Activated CD8-positive, alpha-beta memory T cell treated with anti-CD3 and anti-CD28 coated beads, Interleukin-2, amount 50 U/mL, for 24 hours (primary cell): ENCODE data around the gene TEX22.

ENCODE experiments used
- DNase-seq: peaks from one replicate; pipeline ENCODE4 v3.0.0-alpha.2; 2020; ENCODE audit errors: extremely low read depth

TEX22 gene

DNA sequence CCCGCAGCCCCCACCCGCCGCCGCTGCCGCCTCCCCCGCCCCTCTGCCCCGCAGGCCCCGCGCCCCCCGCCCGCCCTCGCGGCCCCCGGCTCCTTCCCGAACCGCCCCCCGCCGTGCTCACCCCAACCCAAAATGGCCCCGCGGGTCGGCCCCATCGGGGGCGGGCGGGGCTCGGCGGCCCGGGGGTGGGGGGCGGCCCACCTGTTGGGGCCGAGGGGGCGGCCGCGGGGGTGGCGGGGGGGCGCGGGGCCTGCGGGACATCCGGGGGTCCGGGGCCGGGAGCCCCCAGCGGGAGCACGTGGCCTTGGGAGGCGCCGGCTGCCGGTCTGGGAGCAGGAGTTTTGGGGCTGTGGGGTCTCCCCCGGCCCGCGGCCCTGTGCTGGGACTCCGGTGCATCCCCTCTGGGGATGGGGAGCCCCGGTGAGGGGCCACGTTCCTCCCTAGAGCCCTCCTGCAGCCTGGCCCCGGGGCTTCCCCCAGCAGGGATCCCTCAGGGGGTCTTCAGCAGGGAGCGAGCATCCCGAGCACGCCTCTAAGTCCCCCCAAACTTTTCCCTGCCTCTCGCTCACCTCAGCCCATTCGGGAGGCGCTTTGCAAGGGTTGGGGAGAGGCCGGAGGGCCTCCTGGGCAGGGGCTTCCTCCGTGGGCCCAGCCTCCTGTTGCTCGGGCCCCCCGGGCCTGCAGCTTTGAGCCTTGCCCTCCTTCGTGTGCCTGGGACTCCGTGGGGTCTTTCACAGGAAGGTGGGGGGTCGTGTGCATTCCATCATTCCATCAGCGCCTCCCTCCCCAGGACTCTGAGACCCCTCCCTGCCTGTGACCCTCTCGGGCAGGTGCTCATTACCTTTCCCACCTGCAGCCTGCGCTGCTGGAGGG lies 22.0 kb downstream of the TEX22 start:
- DNase-seq: no peak

GRCh38 chr14:105420974-105421674 lies 22.8 kb downstream of the TEX22 start:
- DNase-seq: no peak

- DNase-seq: no peak
Observed at GRCh38 chr14:105421723-105422615, 23.6 kb downstream of the TEX22 start.

- no peak for DNase-seq
Observed at GRCh38 chr14:105422695-105423487, 24.6 kb downstream of the TEX22 start.

GRCh38 chr14:105423488-105424195 lies 25.3 kb downstream of the TEX22 start:
- DNase-seq: no peak

- DNase-seq: no peak
Observed at GRCh38 chr14:105424861-105425260, 26.5 kb downstream of the TEX22 start.

DNA sequence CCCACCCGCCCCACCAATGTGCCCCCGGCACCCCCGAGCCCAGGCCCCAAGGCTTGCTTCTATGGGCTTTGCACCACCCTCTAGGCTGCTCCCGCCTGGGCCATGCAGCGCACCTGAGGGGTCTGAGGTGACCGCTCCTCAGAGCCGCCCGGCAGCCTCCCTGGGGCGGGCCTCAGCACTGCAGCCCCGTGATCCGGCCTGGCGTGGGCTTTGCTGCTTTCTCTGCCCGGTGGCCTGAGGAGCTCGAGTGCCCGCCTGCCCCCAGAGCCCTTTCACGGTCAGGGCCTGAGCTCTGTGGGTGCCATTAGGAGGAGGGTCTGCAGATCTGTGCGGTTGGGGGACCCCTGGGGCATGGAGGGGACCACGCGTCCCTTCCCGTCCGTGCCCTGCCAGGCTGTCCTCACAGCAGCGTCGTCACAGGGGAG lies 27.5 kb downstream of the TEX22 start:
- no peak for DNase-seq

GRCh38 chr14:105426416-105427130 lies 28.2 kb downstream of the TEX22 start:
- DNase-seq: no peak

GRCh38 chr14:105427412-105427811 lies 29.1 kb downstream of the TEX22 start:
- no peak for DNase-seq

GRCh38 chr14:105427936-105428485 lies 29.7 kb downstream of the TEX22 start:
- DNase-seq: no peak

GRCh38 chr14:105430042-105430441 lies 31.7 kb downstream of the TEX22 start:
- DNase-seq: no peak

DNA sequence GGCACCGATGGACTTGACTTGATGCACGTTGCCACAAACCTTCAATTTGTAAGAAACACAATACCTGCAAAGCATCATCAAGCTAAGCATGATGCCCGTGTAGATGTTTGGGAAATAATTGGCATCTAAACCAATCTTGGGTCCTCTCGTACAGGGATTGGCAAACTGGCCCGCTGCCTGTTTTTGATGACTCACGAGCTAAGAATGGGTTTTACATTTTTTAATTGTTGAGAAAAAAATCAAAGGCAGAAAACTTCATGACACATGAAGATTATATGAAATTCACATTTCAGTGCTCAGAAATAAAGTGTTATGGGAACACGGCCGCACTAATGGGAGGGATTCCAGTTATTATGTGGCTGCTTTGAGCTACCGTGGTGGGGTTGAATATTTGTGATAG lies 32.2 kb downstream of the TEX22 start:
- DNase-seq: no peak

DNA sequence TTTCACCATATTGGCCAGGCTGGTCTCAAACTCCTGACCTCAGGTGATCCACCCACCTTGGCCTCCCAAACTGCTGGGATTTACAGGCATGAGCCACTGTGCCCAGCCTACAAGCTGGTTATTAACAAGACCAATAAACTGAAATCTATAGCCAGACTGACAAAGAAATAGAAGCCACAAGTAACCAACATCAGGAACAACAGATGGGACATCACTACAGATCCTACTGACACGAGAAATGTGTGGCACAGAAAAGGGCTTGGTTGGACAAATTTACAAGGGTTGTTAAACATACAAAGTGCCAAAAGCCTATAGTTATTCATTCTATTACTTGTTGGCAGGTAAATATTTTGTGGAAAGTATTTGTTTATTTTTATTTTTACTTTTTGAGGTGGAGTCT lies 32.9 kb downstream of the TEX22 start:
- no peak for DNase-seq

DNA sequence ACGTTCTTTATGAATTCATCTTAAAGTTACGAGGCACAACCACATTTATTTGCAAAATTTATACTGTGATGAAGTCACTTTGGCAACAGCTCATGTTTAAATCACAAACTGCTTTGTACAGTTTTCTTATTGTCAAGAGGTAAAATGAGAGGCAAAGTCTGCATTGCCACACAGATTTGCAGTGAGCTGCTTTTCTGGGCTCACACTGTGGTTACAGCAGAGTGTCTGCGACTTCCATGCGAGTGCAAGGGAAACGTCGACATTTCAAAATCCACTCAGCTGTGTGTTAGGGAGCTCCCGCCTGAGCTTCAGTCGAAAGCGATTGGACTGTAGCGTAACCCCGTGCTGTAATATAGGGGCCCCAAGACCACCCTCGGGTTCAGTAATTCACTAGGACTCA lies 34.3 kb downstream of the TEX22 start:
- DNase-seq: no peak

DNA sequence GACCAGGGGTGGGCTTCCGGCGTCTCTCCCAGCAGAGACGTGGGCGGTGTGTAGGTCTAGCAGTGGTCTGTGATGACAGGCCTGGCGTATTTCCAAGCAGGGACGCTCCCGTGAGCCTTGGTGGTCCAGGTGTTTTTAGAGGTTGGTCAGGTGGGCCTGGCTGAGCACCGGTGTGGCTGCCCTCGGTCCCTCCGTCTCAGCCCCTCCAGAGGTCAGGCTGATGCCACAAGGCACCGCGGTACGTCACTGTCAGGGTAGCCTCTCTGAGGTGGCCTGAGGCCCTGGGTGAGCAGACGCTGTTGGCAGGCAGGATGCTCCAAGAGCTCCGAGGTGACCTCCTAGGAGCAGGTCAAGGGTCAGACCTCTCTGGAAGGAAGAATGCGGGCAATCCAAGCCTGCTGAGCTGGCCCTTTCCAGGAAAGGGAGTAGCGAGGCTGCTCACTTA lies 34.8 kb downstream of the TEX22 start:
- no peak for DNase-seq

GRCh38 chr14:105436402-105436801 lies 38.1 kb downstream of the TEX22 start:
- no peak for DNase-seq

DNA sequence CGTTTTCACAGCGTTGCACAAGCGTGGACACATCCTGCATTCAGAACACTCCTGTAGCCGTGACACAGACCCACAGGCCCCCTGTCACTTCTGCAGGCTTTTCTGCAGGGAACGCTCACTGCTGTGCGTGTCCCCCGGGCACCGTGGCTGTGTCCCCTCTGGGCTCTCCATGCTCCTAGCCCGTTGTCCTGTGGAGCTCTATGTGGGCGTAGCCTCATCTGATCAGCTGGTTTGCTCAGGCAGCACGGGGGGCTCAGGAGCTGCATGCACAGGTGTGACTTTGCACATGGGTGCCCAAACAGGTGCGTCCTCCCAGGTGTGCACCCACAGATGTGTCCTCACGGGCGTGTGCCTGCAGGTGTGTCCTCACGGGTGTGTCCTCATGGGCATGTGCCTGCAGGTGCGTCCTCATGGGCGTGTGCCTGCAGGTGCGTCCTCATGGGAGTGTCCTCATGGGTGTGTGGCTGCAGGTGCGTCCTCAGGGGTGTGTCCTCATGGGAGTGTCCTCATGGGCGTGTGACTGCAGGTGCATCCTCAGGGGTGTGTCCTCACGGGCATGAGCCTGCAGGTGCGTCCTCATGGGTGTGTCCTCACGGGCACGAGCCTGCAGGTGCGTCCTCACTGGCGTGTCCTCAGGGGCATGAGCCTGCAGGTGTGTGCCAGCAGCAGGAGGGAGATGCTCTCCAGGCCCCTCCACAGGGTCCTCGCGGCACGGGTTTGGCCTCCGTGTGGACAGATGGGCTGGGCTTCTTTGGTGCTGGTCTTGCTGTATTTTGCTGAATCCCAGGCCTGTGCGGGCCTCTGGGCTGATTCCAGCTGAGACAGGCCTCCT lies 38.8 kb downstream of the TEX22 start:
- no peak for DNase-seq

GRCh38 chr14:105437723-105438500 lies 39.6 kb downstream of the TEX22 start:
- DNase-seq: no peak
